Mesenchymal stem cell (in vitro differentiated cells and primary cell): ENCODE data around the gene TPST2.

Experiments
- DNase-seq: peaks from one replicate; pipeline ENCODE4 v3.0.0-alpha.2; 2013
- H2AFZ ChIP-seq: one replicate; pipeline ENCODE4 v1.6.1; 2013; ENCODE audit warnings: low read depth, mild to moderate bottlenecking, control low read depth, inconsistent platforms, low read length, moderate library complexity
- H2AK5ac ChIP-seq: 2 replicates; pipeline ENCODE4 v1.6.1; 2013; ENCODE audit warnings: low read length, moderate library complexity, mild to moderate bottlenecking, inconsistent platforms; ENCODE audit not compliant: severe bottlenecking
- H2BK120ac ChIP-seq: one replicate; pipeline ENCODE4 v1.6.1; 2013; ENCODE audit warnings: low read depth, mild to moderate bottlenecking, inconsistent platforms, low read length, moderate library complexity
- H2BK12ac ChIP-seq, 2 experiments: one replicate each; pipeline ENCODE4 v1.6.1; 2013; ENCODE audit warnings: inconsistent platforms in 2 of 2, low read length in 2 of 2, mild to moderate bottlenecking in 2 of 2, moderate library complexity in 2 of 2, control low read depth in 1 of 2
- H2BK15ac ChIP-seq: one replicate; pipeline ENCODE4 v1.6.1; 2013; ENCODE audit warnings: mild to moderate bottlenecking, low read depth, inconsistent platforms; ENCODE audit not compliant: poor library complexity, severe bottlenecking
- H2BK5ac ChIP-seq: 2 replicates; pipeline ENCODE4 v1.6.1; 2013; ENCODE audit warnings: low read depth, mild to moderate bottlenecking, low read length, control low read depth, inconsistent platforms; ENCODE audit not compliant: poor library complexity, severe bottlenecking
- H3K14ac ChIP-seq, 2 experiments: one replicate each; pipeline ENCODE4 v1.6.1; 2013; ENCODE audit warnings: inconsistent platforms in 2 of 2, low read length in 2 of 2, control low read depth in 1 of 2, mild to moderate bottlenecking in 1 of 2, moderate library complexity in 1 of 2
- H3K18ac ChIP-seq, 2 experiments: one replicate each; pipeline ENCODE4 v1.6.1; 2013; ENCODE audit warnings: inconsistent platforms in 2 of 2, low read length in 2 of 2, control low read depth in 1 of 2, low read depth in 1 of 2, mild to moderate bottlenecking in 1 of 2
- H3K23ac ChIP-seq, 2 experiments: one replicate each; pipeline ENCODE4 v1.6.1; 2013; ENCODE audit warnings: inconsistent platforms in 2 of 2, low read length in 2 of 2, mild to moderate bottlenecking in 2 of 2, moderate library complexity in 2 of 2, control low read depth in 1 of 2
- H3K27ac ChIP-seq: 2 replicates; pipeline ENCODE4 v1.5.1; 2013; ENCODE audit warnings: mild to moderate bottlenecking, moderate library complexity, low read length, control low read depth, inconsistent platforms; ENCODE audit not compliant: poor library complexity, severe bottlenecking
- H3K27me3 ChIP-seq, 2 experiments: 2 replicates each; pipeline versions ENCODE4 v1.6.1 to v1.7.0; 2013; ENCODE audit warnings: low read length in 2 of 2, mild to moderate bottlenecking in 2 of 2, moderate library complexity in 2 of 2, control low read depth in 1 of 2, inconsistent platforms in 1 of 2; ENCODE audit not compliant: control insufficient read depth in 1 of 2, insufficient read depth in 1 of 2
- H3K36me3 ChIP-seq, 2 experiments: 2 replicates each; pipeline versions ENCODE4 v1.6.1 to v1.7.0; 2013; ENCODE audit warnings: low read length in 2 of 2, control low read depth in 1 of 2, inconsistent platforms in 1 of 2, low read depth in 1 of 2, mild to moderate bottlenecking in 1 of 2; ENCODE audit not compliant: insufficient read depth in 2 of 2, control insufficient read depth in 1 of 2
- H3K4ac ChIP-seq, 2 experiments: one replicate each; pipeline ENCODE4 v1.6.1; 2013; ENCODE audit warnings: inconsistent platforms in 2 of 2, low read length in 2 of 2, mild to moderate bottlenecking in 2 of 2, moderate library complexity in 2 of 2, control low read depth in 1 of 2, low read depth in 1 of 2
- H3K4me1 ChIP-seq: 2 replicates; pipeline ENCODE4 v1.6.1; 2013; ENCODE audit warnings: low read depth, low read length, control low read depth; ENCODE audit not compliant: control insufficient read depth, insufficient read depth
- H3K4me2 ChIP-seq: 2 replicates; pipeline ENCODE4 v1.6.1; 2013; ENCODE audit warnings: low read length, mild to moderate bottlenecking, inconsistent platforms; ENCODE audit not compliant: poor library complexity, severe bottlenecking
- H3K4me3 ChIP-seq, 2 experiments: 2 replicates each; pipeline versions ENCODE4 v1.5.1 to v1.7.0; 2013; ENCODE audit warnings: low read length in 2 of 2, mild to moderate bottlenecking in 2 of 2, control low read depth in 1 of 2, low read depth in 1 of 2; ENCODE audit not compliant: insufficient read depth in 1 of 2
- H3K79me1 ChIP-seq: replicated peaks from 2 replicates; pipeline ENCODE4 v1.6.1; 2013; ENCODE audit warnings: mild to moderate bottlenecking, control low read depth, low read length, inconsistent platforms; ENCODE audit not compliant: poor library complexity, severe bottlenecking
- H3K9ac ChIP-seq: 2 replicates; pipeline ENCODE4 v1.7.0; 2013; ENCODE audit warnings: mild to moderate bottlenecking, low read length, moderate library complexity
- H3K9me3 ChIP-seq: 2 replicates; pipeline ENCODE4 v1.7.0; 2013; ENCODE audit warnings: mild to moderate bottlenecking, low read length; ENCODE audit not compliant: control insufficient read depth
- H4K8ac ChIP-seq: one replicate; pipeline ENCODE4 v1.6.1; 2013; ENCODE audit warnings: inconsistent platforms, mild to moderate bottlenecking, low read length, moderate library complexity
- H4K91ac ChIP-seq: one replicate; pipeline ENCODE4 v1.6.1; 2013; ENCODE audit warnings: mild to moderate bottlenecking, low read length, inconsistent platforms
- WGBS: methylation state at CpG from one replicate; pipeline ENCODE4 v1.1.7; 2013; ENCODE audit warnings: mixed read lengths; 5-methylcytosine and 5-hydroxymethylcytosine counted together

The TPST2 gene

GRCh38 chr22:26632422-26633155 is 42.7 kb upstream of the TPST2 start:
- H2AFZ ChIP-seq, result no peak overlapping the region
- H3K27ac ChIP-seq, result no peak overlapping the region
- no peak overlapping the region for H3K4ac ChIP-seq
- DNase-seq, result no peak
- H3K18ac ChIP-seq, result no peak overlapping the region
- no peaks in the 10 kb centered on the region for H3K36me3 ChIP-seq
- H2BK15ac ChIP-seq, result no peak overlapping the region
- H3K27me3 ChIP-seq, result peaks cover 11 to 34% of the 10 kb centered on the region in 2 experiments
- no peaks in the 10 kb centered on the region for H3K79me1 ChIP-seq
- H2BK12ac ChIP-seq, result no peak overlapping the region
- no peak overlapping the region for H3K23ac ChIP-seq
- no peak overlapping the region for H2BK120ac ChIP-seq
- no peaks in the 10 kb centered on the region for H3K4me1 ChIP-seq
- no peak overlapping the region for H4K8ac ChIP-seq
- 32% methylated on average over 6 of the region's 8 CpGs for WGBS
- H2BK5ac ChIP-seq, result no peak overlapping the region
- H2AK5ac ChIP-seq, result no peak overlapping the region
- no peak overlapping the region for H3K4me3 ChIP-seq
- no peaks in the 10 kb centered on the region for H3K9me3 ChIP-seq
- no peak overlapping the region for H3K14ac ChIP-seq
- H3K9ac ChIP-seq, result no peak overlapping the region
- H4K91ac ChIP-seq, result no peak overlapping the region
- H3K4me2 ChIP-seq, result no peak overlapping the region

- no peak overlapping the region for H3K4ac ChIP-seq
- no peak overlapping the region for H3K23ac ChIP-seq
- no peaks in the 10 kb centered on the region for H3K4me1 ChIP-seq
- H4K91ac ChIP-seq, result no peak overlapping the region
- H3K14ac ChIP-seq, result no peak overlapping the region
- no peak overlapping the region for H2BK15ac ChIP-seq
- peaks cover 11 to 30% of the 10 kb centered on the region in 2 experiments for H3K27me3 ChIP-seq
- no peaks in the 10 kb centered on the region for H3K79me1 ChIP-seq
- H4K8ac ChIP-seq, result no peak overlapping the region
- H3K4me2 ChIP-seq, result no peak overlapping the region
- no peak overlapping the region for H2BK12ac ChIP-seq
- H3K4me3 ChIP-seq, result no peak overlapping the region
- no peak overlapping the region for H3K9ac ChIP-seq
- H3K9me3 ChIP-seq, result no peaks in the 10 kb centered on the region
- H3K36me3 ChIP-seq, result no peaks in the 10 kb centered on the region
- DNase-seq, result no peak
- no peak overlapping the region for H3K27ac ChIP-seq
- no peak overlapping the region for H2BK120ac ChIP-seq
- H2AK5ac ChIP-seq, result no peak overlapping the region
- H2BK5ac ChIP-seq, result no peak overlapping the region
- no peak overlapping the region for H3K18ac ChIP-seq
- whole genome bisulfite sequencing, result 93% methylated on average over 4 of the region's 4 CpGs
- no peak overlapping the region for H2AFZ ChIP-seq
These were observed 41.4 kb upstream of the TPST2 start for GRCh38 chr22:26631282-26631681.

- no peak overlapping the region for H2BK120ac ChIP-seq
- H2AK5ac ChIP-seq, result no peak overlapping the region
- no peak overlapping the region for H2BK5ac ChIP-seq
- WGBS, result 96% methylated on average over 16 of the region's 18 CpGs
- H3K4me3 ChIP-seq, result no peak overlapping the region
- H3K4me2 ChIP-seq, result no peak overlapping the region
- H4K8ac ChIP-seq, result no peak overlapping the region
- H3K9me3 ChIP-seq, result no peaks in the 10 kb centered on the region
- no peak overlapping the region for H3K4ac ChIP-seq
- no peak overlapping the region for H2AFZ ChIP-seq
- no peaks in the 10 kb centered on the region for H3K79me1 ChIP-seq
- H2BK12ac ChIP-seq, result no peak overlapping the region
- H3K14ac ChIP-seq, result no peak overlapping the region
- no peaks in the 10 kb centered on the region for H3K36me3 ChIP-seq
- peaks cover 11 to 28% of the 10 kb centered on the region in 2 experiments for H3K27me3 ChIP-seq
- H2BK15ac ChIP-seq, result no peak overlapping the region
- no peak overlapping the region for H3K27ac ChIP-seq
- no peak overlapping the region for H4K91ac ChIP-seq
- H3K23ac ChIP-seq, result no peak overlapping the region
- H3K9ac ChIP-seq, result no peak overlapping the region
- H3K4me1 ChIP-seq, result no peaks in the 10 kb centered on the region
- H3K18ac ChIP-seq, result no peak overlapping the region
- DNase-seq, result no peak
These were observed 40.2 kb upstream of the TPST2 start for GRCh38 chr22:26629988-26630761.

- WGBS, result 87% methylated on average over 12 of the region's 12 CpGs
- Histone ChIP-seq H3K4me2 (no peak overlapping the region), H2BK15ac (no peak overlapping the region)
These were observed 34.9 kb upstream of the TPST2 start for GRCh38 chr22:26624803-26625202.

More at GRCh38 chr22:26624803-26625202, 34.9 kb upstream of the TPST2 start:
- Histone ChIP-seq H3K79me1 (no peaks in the 10 kb centered on the region), H2BK120ac (no peak overlapping the region), H3K4ac (no peak overlapping the region), H3K27me3 (peaks cover 28 to 51% of the 10 kb centered on the region in 2 experiments), H4K91ac (no peak overlapping the region), H3K36me3 (no peaks in the 10 kb centered on the region), H2AFZ (no peak overlapping the region), H3K9ac (no peak overlapping the region), H2AK5ac (no peak overlapping the region), H3K14ac (no peak overlapping the region), H4K8ac (no peak overlapping the region), H3K18ac (no peak overlapping the region), H3K4me1 (no peaks in the 10 kb centered on the region), H3K4me3 (no peak overlapping the region), H3K23ac (peak overlapping the region in 1 of 2 experiments; percentile 32), H2BK5ac (no peak overlapping the region), H2BK12ac (no peak overlapping the region), H3K27ac (no peak overlapping the region), H3K9me3 (no peaks in the 10 kb centered on the region)
- no peak for DNase-seq
